ENCODE measurements around the gene DCTPP1.
A peak's percentile ranks its signal among the peaks of the same experiment; 100 is the strongest.

Gene DCTPP1

GRCh38 chr16:30380803-30381208 lies 49.0 kb downstream of the DCTPP1 start:
- peak; percentile 19 for DNase-seq

DNA sequence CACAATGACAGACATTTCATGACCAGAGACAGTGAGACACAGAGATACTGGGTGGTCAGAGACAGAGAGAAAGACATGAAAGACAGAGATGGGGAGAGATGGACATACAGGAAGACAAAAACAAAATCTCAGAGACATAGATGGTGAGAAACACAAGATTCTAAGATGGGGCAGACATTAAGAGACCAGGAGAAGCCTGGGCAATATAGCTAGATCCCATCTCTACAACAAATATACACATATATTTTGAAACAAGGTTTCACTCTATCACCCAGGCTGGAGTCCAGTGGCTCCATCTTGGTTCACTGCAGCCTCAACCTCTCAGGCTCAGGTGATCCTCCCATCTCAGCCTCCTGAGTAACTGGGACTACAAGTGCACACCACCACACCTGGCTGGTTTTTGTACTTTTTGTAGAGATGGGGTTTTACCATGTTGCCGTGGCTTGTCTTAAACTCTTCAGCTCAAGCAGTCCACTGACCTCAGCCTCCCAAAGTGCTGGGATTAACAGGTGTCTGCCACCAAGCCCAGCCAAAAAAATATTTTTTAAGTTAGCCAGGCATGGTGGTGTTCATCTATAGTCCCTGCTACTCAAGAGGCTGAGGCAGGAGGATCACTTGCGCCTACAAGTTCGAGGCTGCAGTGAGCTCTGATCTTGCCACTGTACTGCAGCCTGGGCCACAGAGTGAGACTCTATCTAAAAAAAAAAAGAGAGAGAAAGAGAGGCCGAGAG lies 49.6 kb downstream of the DCTPP1 start:
- DNase-seq: no peak

- DNase-seq: no peak
Measured at GRCh38 chr16:30379158-30379783, 50.6 kb downstream of the DCTPP1 start.

GRCh38 chr16:30378236-30379157 lies 51.3 kb downstream of the DCTPP1 start:
- peak; percentile 99 for DNase-seq

DNA sequence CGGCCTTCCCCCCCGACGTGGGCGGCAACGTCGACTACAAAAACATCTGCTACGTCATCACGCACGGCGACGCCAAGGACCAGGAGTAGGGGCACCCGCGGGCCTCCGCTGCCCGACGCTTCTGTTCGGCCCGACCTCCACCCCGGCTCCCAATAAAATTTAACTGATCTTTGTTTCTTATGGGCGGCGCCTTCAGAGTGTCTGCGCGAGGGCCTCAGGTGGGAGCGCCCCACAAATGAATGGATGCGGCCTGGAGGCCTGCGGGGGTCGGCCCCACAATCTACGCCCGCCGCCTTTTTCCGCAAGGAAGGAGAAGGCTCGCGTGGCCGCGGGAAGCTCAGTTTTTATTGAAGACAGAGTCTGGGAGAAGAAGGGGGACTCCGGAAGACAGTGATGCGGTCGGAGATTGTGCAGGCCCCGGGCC lies 52.0 kb downstream of the DCTPP1 start:
- DNase-seq: peak; percentile 97

DNA sequence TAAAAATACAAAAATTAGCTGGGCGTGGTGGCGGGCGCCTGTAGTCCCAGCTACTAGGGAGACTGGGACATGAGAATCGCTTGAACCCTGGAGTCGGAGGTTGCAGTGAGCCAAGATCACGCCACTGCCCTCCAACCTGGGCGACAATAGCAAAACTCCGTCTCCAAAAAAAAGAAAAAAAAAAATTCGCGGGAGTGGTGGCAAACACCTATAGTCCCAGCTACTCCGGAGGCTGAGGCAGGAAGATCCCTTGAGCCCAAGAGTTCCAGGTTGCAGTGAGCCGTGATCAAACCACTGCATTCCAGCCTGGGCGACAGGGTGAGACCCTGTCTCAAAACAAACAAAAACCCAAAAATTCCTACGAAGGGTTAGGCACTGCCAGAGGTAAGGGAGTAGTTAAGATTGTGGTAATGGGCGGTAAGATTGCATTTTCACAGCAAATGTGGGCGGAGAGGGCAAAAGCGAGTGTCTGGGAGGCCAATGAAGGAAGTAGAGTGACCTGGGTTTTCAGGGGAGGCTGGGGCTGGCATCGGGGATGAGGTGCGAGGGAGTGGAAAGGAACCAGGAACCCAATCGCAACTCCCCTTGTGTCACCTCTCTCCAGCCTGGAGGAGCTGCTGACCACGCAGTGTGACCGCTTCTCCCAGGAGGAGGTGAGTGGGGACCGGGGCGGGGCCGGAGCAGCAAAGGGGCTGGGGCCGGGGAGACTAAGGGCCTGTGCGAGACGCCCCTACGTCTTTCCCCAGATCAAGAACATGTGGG lies 52.6 kb downstream of the DCTPP1 start:
- DNase-seq: no peak

DNA sequence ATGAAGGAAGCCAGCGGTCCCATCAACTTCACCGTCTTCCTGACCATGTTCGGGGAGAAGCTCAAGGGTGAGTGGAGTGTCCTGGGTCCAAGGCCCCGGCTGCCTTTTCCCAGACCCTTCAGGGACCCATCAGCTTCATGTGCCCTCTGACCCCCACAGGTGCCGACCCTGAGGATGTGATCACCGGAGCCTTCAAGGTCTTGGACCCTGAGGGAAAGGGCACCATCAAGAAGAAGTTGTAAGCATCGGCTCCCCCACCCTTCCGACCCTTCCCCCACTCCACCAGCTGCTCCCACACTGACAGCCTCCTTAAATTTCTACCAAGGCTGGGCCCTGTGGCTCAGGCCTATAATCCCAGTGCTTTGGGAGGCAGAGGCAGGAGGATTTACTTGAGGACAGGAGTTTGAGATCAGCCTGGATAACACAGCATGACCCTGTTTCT lies 53.3 kb downstream of the DCTPP1 start:
- peak; percentile 10 for DNase-seq

GRCh38 chr16:30375864-30376263 lies 54.0 kb downstream of the DCTPP1 start:
- DNase-seq: no peak

- no peak for DNase-seq
Measured at GRCh38 chr16:30374538-30374937, 55.3 kb downstream of the DCTPP1 start, which contains the start of gene MYL11. TSS of gene MYL11 (plus strand) at chr16:30374802. CDS start at chr16:30374858, 56 bp downstream.
